ENCODE results near the gene MROH8.
"Not testable (repeated sequence)": the region's sequence is repeated elsewhere in the genome, so short reads cannot be mapped to it uniquely, and the experiment has no call there.

The MROH8 gene

DNA sequence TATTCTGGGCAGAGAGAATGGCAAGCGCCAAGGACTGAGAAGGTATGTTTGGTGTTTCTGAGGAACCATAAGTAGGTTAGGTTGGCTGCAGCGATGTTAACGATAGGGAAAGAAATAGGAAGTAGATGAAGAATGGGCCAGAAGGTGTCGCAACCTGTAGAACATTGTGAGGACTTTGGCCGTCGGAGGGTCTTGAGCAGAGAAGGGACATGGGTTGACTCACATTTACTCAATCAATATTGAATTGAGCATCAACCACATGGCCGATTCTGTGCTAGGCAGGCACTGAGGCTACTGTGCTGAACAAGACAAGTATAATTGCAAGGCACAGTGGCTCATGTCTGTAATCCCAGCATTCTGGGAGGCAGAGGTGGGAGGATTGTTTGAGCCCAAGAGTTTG is 27.1 kb downstream of the MROH8 start:
- no peak for DNase-seq

DNA sequence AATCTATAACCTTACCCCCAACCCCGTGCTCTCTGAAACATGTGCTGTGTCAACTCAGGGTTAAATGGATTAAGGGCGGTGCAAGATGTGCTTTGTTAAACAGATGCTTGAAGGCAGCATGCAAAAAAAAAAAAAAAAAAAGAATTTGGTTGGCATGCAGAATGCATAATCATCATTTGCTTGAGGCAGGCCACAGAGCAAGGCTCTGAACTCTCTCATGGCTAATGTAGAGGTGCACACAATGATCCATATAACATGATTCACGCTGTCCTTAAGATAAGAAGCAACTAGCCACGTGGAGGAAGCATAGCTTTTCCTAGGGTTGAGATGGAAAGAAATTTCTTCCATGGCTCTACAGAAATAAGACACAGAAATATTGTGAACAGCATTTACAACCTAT is 27.8 kb downstream of the MROH8 start:
- no peak for DNase-seq

DNA sequence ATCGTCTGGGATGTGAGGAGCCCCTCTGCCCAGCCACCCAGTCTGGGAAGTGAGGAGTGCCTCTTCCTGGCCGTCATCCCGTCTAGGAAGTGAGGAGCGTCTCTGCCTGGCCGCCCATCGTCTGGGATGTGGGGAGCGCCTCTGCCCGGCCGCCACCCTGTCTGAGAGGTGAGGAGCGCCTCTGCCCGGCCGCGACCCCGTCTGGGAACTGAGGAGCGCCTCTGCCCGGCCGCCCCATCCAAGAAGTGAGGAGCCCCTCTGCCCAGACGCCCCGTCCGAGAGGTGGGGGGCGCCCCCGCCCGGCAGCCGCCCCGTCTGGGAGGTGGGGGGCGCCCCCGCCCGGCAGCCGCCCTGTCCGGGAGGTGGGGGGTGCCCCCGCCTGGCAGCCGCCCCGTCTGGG is 28.5 kb downstream of the MROH8 start:
- DNase-seq, result not testable (repeated sequence)

DNA sequence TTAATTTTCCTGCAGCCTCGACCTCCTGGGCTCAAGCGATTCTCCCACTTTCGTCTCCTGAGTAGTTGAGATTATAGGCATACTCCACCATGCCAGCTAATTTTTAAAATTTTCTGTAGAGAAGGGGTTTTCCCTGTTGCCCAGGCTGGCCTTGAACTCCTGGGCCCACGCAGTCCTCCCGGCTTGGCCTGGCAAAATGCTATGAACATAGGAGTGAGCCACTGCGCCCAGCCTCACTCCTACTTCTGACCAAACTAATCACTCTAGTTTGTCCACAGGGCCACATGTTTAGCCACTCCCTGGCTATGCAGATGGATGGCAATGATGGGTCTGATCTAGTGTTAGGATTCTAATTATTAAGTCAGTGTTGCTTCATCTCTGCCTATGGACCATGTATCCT is 32.1 kb downstream of the MROH8 start:
- DNase-seq, result no peak

DNA sequence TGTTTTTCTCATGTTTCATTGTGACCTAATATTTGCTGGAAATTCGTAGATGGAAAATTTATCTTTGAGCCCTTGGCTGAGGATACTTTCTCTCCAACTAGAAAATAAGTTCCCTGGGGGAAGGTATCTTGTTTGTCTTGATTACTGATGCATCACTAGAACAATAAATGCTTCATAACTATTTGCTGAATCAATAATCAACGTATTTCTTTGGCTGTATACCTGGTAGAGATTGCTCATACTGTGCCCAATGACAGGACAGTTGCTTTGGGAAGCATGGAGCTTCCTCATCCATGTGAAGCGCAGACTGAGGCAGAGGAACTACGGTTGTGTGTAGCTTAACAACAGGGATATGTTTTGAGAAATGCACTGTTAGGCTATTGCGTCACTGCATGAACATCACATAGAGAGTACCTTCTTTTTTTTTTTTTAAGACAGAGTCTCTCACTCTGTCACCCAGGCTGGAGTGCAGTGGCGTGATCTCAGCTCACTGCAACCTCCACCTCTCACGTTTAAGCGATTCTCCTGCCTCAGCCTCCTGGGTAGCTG is 34.4 kb downstream of the MROH8 start:
- DNase-seq, result no peak

DNA sequence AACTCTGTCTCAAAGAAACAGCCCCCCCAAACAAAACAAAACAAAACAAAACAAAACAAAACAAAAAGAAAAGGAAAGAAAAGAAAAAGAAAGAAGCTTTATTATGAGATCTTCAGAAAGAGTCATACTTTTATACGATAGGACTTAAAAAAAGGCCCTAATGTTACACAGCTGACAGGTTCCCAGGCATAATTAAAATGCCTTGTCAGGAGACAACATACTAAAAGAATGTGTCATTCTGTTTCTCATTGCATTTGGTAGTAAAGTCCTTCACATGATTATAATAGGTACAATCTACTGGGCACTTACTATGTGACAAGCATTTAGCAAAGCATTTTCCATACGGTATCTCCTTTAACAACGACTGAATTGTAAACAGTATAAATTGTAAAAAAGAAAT is 36.6 kb downstream of the MROH8 start:
- DNase-seq, result no peak

DNA sequence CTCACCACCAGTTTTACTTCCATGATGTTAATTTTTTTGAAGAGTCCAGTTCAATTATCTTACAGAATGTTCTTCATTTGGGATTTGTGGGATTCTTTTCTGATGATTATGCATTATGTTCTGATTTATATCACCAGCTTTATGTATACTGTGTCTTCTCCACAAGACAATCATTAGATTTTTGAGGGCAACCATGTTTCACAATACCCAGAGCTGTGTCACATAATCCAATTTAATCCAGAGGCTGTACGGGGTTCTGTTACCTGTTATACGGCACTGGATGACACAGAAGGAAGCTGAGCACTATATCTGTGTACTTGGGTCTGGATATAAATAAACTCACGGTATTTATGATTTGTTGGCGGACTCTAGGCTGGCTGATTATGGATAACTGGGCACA is 41.8 kb downstream of the MROH8 start:
- DNase-seq, result no peak

DNA sequence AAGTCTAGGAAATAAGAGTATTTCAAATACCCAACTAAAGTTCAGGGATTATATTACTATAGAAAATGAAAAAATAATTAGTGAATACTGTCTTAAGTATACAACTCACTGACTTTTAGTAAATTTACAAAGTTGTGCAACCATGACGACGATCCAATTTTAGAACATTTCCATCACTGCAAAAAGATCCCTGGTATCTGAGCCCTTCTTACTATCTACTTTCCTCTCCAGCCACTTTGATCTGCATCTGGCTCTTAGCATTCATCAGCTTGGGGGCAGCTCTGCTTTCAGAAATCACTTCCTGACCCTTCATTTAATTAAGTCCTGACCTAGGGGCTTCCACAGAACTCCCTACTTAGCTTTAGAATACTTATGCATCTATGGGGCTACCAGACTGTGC is 45.4 kb downstream of the MROH8 start:
- no peak for DNase-seq

DNA sequence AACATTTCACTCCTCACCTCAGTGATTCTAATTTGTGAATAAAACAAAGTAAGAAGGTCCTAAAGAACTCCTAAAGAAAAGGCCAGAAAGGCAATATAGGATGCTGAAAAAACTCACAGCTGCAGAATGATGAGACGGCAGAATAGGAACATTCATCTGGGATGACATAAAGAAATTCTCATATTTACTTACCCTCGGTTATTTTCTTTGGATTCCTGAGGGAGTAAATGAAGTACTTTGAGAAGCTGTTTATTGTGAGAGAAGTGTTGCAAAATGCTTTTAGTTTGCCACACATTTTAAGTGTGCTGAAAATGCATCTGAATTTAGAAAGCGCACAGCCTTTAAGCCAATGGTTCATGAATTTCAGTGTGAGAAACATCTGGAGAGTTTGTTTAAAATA is 47.9 kb downstream of the MROH8 start:
- DNase-seq, result no peak

DNA sequence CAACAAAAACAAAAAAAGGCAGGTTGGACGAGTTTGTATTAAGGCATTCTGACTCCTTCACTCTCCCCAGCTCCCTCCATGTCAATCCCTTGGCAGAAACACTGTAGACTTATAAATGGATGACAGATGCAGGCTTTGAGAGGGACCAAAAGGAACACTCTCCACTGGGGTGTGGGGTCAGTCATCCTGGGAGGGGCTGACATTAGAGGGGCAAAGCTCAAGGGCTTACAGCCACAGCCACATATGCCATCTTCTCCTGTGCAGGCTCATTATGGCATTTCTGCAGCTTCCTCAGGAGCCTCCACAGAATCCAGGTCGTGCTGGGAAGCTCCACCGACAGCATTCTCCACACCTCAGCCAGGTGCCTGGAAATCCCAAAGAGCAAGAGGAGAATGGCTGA is 50.5 kb downstream of the MROH8 start:
- DNase-seq, result no peak

DNA sequence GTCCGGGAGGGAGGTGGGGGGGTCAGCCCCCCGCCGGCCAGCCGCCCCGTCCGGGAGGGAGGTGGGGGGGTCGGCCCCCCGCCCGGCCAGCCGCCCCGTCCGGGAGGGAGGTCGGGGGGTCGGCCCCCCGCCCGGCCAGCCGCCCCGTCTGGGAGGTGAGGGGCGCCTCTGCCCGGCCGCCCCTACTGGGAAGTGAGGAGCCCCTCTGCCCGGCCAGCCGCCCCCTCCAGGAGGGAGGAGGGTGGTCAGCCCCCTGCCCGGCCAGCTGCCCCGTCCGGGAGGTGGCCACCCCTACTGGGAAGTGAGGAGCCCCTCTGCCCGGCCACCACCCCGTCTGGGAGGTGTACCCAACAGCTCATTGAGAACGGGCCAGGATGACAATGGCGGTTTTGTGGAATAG is 53.1 kb downstream of the MROH8 start:
- DNase-seq, result not testable (repeated sequence)

DNA sequence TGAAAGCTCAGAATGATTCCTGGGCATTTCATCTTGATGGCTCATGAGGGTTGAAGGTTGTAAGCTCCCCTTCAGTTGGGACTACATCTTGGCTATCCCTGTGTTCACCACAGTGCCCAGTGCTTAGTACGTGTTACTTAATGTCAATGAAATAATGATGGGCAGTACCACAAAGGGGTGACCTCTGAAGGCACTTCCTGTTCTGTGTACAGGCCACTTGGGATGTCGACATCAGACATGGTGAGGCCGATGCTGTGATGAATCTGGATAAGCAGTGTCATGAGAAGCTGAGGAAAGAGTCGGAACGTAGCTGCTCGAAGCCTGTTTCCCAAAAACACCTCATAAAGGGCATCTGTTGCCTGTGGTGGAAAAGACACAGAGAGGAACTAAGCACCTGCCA is 55.9 kb downstream of the MROH8 start:
- peak in 1 of 2 donors; percentile 52 for DNase-seq

DNA sequence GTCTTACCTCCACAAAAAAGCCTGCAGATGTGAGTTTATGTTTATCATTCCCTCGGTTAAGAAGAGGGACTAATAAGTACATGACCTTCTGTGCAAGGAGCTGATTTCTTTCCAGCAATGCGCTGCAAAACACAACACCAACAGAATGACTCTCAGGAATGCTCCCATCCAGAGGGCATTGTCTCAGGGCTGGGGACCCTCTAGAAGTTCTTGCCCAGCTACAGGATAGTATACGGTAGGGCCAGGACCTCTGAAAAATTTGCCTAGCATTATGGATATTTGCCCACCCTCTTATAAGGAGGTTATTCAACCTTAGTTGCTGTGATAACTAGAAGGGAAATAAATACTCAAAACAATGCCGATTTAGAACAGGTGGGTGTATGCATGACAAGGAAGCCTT is 58.9 kb downstream of the MROH8 start:
- no peak for DNase-seq

DNA sequence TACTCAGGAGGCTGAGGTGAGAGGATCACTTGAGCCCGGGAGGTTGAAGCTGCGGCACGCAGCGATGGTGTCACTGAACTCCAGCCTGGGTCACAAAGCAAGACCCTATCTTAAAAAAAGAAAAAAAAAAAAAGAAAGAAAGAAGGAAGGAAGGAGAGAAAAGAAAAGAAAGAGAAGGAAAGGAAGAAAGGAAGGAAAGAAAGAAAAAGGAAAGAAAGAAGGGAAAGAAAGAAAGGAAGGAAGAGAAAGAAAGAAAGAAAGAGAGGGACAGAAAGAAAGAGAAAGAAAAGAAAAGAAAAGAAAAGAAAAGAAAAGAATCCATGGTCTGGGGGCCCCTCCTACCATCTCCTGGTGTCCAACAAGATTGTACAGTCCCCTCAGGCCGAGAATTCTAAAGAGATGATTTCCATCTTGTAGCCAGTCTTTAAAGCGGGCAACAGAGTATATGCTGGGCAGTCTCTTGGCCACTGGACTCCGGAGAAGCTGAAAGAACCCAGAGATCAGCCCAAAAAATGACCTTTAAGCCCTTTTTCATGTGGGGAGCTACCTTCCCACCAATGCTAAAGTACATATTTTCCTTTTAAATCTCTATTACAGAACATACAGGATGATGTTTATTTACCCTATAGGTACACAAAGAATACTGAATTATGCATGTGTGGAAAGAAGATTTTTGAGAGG is 59.9 kb downstream of the MROH8 start:
- DNase-seq, result no peak

DNA sequence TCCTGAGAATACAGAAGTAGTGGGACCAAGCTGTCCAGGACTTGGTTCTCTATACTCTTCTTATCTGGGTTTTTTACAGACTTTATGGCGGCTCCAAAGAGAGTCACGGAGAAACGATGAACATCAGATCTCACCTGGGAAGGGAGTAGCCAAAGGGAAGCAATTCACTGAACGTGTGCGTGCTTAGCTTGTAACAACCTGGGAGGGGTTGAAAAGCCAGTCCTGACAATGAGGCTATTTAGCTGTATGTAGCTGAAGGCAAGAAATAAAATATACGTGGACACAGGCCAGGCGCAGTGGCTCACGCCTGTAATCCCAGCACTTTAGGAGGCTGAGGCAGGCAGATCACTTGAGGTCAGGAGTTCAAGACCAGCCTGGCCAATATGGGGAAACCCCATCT is 65.3 kb downstream of the MROH8 start:
- DNase-seq, result no peak

DNA sequence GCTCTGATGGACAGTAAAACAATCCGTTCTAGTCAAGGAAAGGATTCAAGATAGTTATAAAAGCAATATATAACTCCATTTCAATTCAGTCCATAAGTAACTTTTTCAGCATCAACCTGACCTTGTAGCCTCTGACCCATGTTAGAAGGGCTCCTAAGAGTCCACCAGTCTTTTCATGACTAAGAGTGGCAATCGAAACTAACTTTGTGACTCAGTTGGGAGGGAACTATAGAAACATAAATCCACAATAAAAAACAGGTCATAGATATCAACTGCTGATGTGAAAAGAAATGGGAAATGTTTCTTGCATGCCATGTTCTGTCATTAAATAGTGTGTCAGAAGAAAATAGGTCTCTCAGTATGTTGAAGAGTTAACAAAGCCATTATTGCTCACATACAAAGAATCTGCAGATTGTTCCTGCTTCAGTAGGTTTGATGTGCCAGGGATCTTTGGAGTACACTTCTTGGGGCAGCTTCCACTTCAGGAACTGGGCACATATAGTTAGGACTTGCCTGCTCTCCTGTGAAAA is 67.4 kb downstream of the MROH8 start:
- no peak for DNase-seq

DNA sequence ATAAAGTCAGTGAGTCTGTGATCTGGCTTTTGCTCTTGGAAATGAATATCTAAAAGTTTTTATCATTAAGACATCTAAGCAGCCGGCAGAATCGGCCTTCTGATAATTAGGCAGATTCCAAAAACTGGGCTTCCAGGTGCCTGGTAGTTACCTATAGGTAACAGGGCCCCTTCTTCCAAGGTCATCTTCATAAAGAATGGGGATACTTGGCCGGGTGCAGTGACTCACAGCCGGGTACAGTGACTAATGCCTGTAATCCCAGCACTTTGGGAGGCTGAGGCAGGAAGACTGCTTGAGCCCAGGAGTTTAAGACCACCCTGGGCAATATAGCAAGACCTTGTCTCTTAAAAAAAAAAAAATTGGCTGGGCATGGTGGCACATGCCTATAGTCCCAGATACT is 70.7 kb downstream of the MROH8 start:
- DNase-seq, result no peak

DNA sequence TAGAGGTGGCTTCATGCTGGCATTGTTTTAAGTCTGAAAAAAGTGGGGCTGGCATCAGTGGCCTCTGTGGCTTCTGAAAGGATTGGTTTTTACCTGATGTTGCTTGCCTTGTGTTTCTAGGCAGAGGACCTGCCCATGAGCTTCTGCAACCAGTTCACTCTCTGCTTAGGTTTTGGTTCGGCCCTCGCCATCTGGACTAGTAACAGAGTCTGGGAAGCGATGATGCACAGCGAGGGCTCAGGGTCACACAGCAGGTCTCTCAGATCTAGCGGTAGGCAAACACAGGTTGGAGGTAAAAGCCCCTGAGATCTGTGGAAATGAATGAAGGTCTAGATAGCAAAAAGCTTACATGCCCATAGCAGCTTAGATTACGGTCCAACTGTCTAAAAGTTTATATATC is 76.8 kb downstream of the MROH8 start:
- no peak for DNase-seq

DNA sequence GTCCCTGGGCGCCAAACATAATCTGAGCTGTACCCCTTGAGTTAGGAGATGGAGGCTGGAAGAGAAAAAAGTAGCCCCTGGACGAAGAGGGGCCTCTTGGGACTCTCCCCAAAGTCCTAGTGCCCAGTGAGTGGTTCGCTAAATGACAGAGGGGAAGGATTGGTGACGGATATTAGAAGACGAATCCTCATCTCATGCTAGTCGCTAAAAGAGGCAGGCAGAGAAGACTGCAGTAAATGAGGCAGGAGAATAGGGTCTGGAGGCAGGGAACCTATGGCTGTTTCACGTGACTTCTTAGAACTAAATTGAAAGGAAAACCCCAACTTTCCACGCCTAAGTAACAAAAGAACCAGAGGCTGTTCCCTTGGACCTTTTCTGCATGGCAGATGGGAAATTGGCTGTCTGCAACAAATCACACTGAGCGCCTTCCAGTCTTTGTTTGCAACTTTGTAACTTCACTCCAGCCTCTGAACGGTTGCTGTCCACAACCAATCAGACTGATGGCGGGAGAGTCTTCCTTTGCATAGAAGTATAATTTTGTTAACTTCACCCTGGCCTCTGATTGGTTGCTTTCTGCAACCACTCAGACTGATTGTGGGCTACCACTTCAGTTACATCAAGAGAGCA is 82.8 kb downstream of the MROH8 start:
- DNase-seq, result no peak

DNA sequence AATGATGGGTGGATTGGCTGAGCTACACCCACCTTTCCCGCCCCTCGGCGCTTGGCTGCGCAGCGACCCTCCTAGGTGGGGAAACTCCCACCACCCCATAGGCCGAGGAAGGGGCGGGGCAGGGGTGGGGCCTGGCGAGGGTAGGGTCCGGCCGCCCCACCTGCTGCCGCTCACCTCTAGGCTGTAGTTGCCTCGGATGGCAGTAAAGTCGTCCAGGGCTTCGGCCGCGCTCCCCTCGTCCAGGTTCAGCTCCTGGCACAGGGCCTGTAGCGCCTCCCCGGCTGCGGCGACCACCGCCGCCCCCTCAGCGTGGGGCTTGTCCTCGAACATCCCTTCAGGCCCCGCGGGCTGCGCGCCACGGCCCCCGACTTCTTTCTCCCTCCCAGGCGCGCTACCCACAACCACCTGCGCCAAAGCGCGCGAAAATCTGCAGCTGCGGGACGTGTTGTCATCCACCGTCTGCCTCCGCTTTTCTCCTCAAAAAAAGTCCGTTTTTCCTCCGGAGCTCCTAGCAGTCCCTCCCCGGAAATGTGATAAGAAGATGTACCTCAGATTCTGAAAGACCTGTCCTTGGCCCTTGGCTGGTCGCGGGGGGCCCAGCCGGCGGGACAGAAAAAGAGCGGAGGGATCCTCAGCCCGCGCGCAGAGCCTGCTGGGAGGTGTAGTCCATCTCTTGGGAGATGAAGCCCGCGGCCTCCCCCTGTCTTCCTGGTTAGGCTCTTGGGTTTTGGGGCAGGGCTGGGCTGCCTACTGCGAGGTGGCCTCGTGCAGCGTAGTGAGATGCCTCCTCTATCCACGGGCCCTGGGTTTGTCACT is 83.5 kb downstream of the MROH8 start, which contains the start of gene RBL1:
Gene RBL1 (minus strand): TSS at position 399 of the 816 bp plus-strand sequence. CDS start 69 bp downstream, at position 330.
- DNase-seq, result peak; percentile 85 to 90

DNA sequence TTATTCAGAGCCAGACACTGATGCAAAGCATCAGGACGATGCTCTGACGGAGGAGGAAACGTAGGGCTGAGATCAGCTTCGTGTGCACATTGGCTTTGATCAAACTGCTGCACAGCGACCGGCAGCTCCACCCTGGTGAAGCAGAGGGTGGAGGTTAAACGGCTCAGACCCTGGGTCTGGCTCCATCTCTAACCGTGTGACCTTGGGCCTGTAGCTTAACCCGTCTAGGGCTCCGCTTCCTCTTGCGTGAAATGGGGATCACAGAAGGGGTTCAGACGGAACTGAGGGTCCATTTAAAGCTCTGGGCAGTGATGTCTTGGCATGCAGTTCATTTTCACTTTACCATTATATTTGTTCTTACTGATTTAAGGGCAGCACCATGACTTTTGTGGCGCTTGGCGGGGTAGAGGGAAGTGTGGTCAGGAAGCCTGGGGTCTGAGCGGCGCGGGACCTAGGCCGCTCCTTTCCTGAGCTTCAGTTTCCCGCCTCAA is 84.2 kb downstream of the MROH8 start:
- DNase-seq, result peak; percentile 52 to 61

DNA sequence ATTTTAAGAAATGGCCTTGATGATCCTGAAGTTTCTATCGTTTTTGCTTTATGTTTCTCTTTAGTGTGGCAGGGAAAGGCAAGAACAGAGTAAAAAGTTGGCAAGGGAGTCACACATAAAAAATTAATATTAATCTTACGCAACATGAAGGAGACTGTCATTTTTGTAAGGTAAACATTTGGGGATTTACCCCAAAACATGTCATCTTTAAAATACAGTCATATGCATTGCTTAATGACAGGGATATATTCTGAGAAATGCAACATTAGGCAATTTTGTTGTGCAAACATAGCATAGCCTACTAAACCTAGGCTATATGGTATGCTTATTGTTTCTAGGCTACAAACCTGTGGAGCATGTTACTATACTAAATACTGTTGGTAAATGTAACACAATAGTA is 88.9 kb downstream of the MROH8 start:
- no peak for DNase-seq

DNA sequence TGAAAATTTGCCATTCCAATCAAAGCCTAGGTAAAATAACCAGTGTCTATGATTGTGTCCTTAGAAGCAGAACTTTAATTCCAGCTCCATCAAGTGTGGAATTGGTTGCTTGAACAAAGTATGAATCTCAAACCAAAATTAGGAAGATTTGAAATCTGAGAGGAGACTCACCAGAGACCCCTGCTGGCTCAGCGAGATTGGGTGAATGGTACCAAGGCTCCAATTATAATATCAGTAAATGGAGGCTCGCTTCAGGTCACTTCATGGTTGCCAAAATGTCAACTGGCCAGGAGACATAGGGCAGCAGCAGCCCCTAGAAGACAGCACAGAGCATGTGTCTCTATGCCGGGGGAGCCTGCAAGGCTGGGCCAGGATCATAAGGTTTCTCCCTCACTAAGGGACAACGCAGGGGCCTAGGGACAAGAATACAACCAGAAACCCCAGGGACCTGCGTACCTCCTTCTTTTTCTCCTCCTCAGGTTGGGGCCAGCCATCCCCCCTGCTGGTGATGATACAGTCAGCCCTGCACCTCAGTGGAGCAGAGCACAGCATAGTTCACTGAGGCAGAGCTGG is 97.5 kb downstream of the MROH8 start:
- peak; percentile 29 to 57 for DNase-seq

Measured in CD4-positive, alpha-beta T cell treated with Interleukin-4 for 1 hour (primary cell).